H9 (cell line): Measurements from ENCODE around the gene ZBTB45. TPM values are rescaled to one million over a fixed set of nuclear protein-coding genes. Genes with fewer than 3 reads are reported as not detected.

ENCODE experiments used
- DNase-seq: peaks from one replicate; pipeline ENCODE4 v3.0.0-alpha.2; 2017
- H2AFZ ChIP-seq: one replicate; pipeline ENCODE4 v1.6.1; 2013; ENCODE audit warnings: mild to moderate bottlenecking, low read length, control low read depth, moderate library complexity
- H2AK5ac ChIP-seq: 2 replicates; pipeline ENCODE4 v1.6.1; 2013; ENCODE audit warnings: low read length, control low read depth, mixed read lengths; ENCODE audit not compliant: insufficient read length
- H2BK120ac ChIP-seq: one replicate; pipeline ENCODE4 v1.6.1; 2013; ENCODE audit warnings: low read depth, mild to moderate bottlenecking, low read length, control low read depth, inconsistent platforms; ENCODE audit not compliant: poor library complexity, severe bottlenecking
- H2BK12ac ChIP-seq: 2 replicates; pipeline ENCODE4 v1.6.1; 2013; ENCODE audit warnings: low read length, control low read depth, mixed read lengths, low read depth; ENCODE audit not compliant: insufficient read length
- H2BK15ac ChIP-seq: 2 replicates; pipeline ENCODE4 v1.6.1; 2013; ENCODE audit warnings: low read depth, low read length, control low read depth
- H2BK20ac ChIP-seq: one replicate; pipeline ENCODE4 v1.6.1; 2013; ENCODE audit warnings: low read depth, mild to moderate bottlenecking, low read length, control low read depth, inconsistent platforms; ENCODE audit not compliant: poor library complexity, severe bottlenecking
- H2BK5ac ChIP-seq: 2 replicates; pipeline ENCODE4 v1.6.1; 2013; ENCODE audit warnings: low read length, control low read depth, mixed read lengths; ENCODE audit not compliant: insufficient read length
- H3K14ac ChIP-seq: 2 replicates; pipeline ENCODE4 v1.6.1; 2013; ENCODE audit warnings: low read length, control low read depth; ENCODE audit not compliant: insufficient read depth
- H3K18ac ChIP-seq: 2 replicates; pipeline ENCODE4 v1.6.1; 2013; ENCODE audit warnings: low read depth, mild to moderate bottlenecking, mixed read lengths, low read length, control low read depth; ENCODE audit not compliant: insufficient read length
- H3K23ac ChIP-seq: 2 replicates; pipeline ENCODE4 v1.6.1; 2013; ENCODE audit warnings: low read length, control low read depth, mixed read lengths, low read depth; ENCODE audit not compliant: insufficient read length
- H3K23me2 ChIP-seq: 2 replicates; pipeline ENCODE4 v1.6.1; 2013; ENCODE audit warnings: low read depth, mild to moderate bottlenecking, mixed read lengths, low read length, control low read depth; ENCODE audit not compliant: insufficient read length, poor library complexity, severe bottlenecking
- H3K27ac ChIP-seq: 2 replicates; pipeline ENCODE4 v1.5.1; 2013; ENCODE audit warnings: low read length, control low read depth, mixed read lengths, low read depth; ENCODE audit not compliant: insufficient read length
- H3K27me3 ChIP-seq: 2 replicates; pipeline ENCODE4 v1.6.1; 2013; ENCODE audit warnings: low read length, control low read depth, inconsistent platforms; ENCODE audit not compliant: insufficient read depth
- H3K4ac ChIP-seq: 2 replicates; pipeline ENCODE4 v1.6.1; 2013; ENCODE audit warnings: low read depth, mild to moderate bottlenecking, control low read depth, inconsistent platforms, low read length, moderate library complexity
- H3K4me1 ChIP-seq: 2 replicates; pipeline ENCODE4 v1.6.1; 2013; ENCODE audit warnings: low read length, control low read depth, inconsistent platforms; ENCODE audit not compliant: insufficient read depth
- H3K4me2 ChIP-seq: 2 replicates; pipeline ENCODE4 v1.6.1; 2013; ENCODE audit warnings: low read length, control low read depth, mixed read lengths; ENCODE audit not compliant: insufficient read length, insufficient read depth
- H3K56ac ChIP-seq: 2 replicates; pipeline ENCODE4 v1.6.1; 2013; ENCODE audit warnings: low read depth, mild to moderate bottlenecking, mixed read lengths, low read length, control low read depth; ENCODE audit not compliant: insufficient read length
- H3K79me1 ChIP-seq: 2 replicates; pipeline ENCODE4 v1.6.1; 2013; ENCODE audit warnings: low read depth, mild to moderate bottlenecking, moderate library complexity, low read length, control low read depth, inconsistent platforms; ENCODE audit not compliant: insufficient read depth, poor library complexity, severe bottlenecking
- H3K79me2 ChIP-seq: 2 replicates; pipeline ENCODE4 v1.6.1; 2013; ENCODE audit warnings: low read length, control low read depth, inconsistent platforms; ENCODE audit not compliant: insufficient read depth
- H3K9ac ChIP-seq: 2 replicates; pipeline ENCODE4 v1.6.1; 2013; ENCODE audit warnings: low read length, control low read depth, mixed read lengths; ENCODE audit not compliant: insufficient read length; ENCODE audit errors: extremely low read depth
- H3K9me3 ChIP-seq: one replicate; pipeline ENCODE4 v1.6.1; 2013; ENCODE audit warnings: low read depth, low read length, inconsistent platforms; ENCODE audit not compliant: control insufficient read depth
- H3T11ph ChIP-seq: one replicate; pipeline ENCODE4 v1.6.1; 2013; ENCODE audit warnings: mild to moderate bottlenecking, low read length, control low read depth, inconsistent platforms
- H4K20me1 ChIP-seq: one replicate; pipeline ENCODE4 v1.6.1; 2013; ENCODE audit not compliant: control insufficient read depth, insufficient read length, insufficient read depth
- H4K5ac ChIP-seq: 2 replicates; pipeline ENCODE4 v1.6.1; 2013; ENCODE audit warnings: low read depth, mild to moderate bottlenecking, mixed read lengths, low read length, control low read depth; ENCODE audit not compliant: insufficient read length
- H4K8ac ChIP-seq: replicated peaks from 2 replicates; pipeline ENCODE4 v1.6.1; 2013; ENCODE audit warnings: low read length, control low read depth, mixed read lengths, low read depth; ENCODE audit not compliant: insufficient read length
- H4K91ac ChIP-seq: 2 replicates; pipeline ENCODE4 v1.6.1; 2013; ENCODE audit warnings: low read depth, mild to moderate bottlenecking, moderate library complexity, mixed read lengths, low read length, control low read depth; ENCODE audit not compliant: insufficient read length
- H3K27ac Mint-ChIP-seq, 3 experiments: 2 replicates in 2 of 3; 3 replicates in 1 of 3; pipeline ENCODE4 v1.8.0; 2020 to 2021; ENCODE audit warnings: mixed read lengths in 3 of 3, mild to moderate bottlenecking in 1 of 3, moderate library complexity in 1 of 3
- H3K27me3 Mint-ChIP-seq: 2 replicates; pipeline ENCODE4 v1.8.0; 2021; ENCODE audit warnings: low read depth, mild to moderate bottlenecking, moderate library complexity, mixed read lengths
- H3K36me3 Mint-ChIP-seq, 3 experiments: 2 replicates in 2 of 3; 3 replicates in 1 of 3; pipeline ENCODE4 v1.8.0; 2020 to 2021; ENCODE audit warnings: low read depth in 3 of 3, mixed read lengths in 3 of 3; ENCODE audit not compliant: insufficient read depth in 1 of 3
- H3K4me1 Mint-ChIP-seq, 2 experiments: 2 replicates each; pipeline ENCODE4 v1.8.0; 2020; ENCODE audit warnings: mixed read lengths in 2 of 2
- H3K4me3 Mint-ChIP-seq, 2 experiments: 2 replicates in 1 of 2; 3 replicates in 1 of 2; pipeline ENCODE4 v1.8.0; 2020 to 2021; ENCODE audit warnings: mild to moderate bottlenecking in 2 of 2, mixed read lengths in 2 of 2, moderate library complexity in 1 of 2
- H3K9me3 Mint-ChIP-seq, 2 experiments: 2 replicates in 1 of 2; 3 replicates in 1 of 2; pipeline ENCODE4 v1.8.0; 2020; ENCODE audit warnings: mild to moderate bottlenecking in 2 of 2, mixed read lengths in 2 of 2, moderate library complexity in 1 of 2
- WGBS: extraction: QIAGEN DNeasy Blood & Tissue Kit; methylation state at CpG from one replicate; pipeline ENCODE4 v1.1.7; 2013; ENCODE audit warnings: missing lambda C conversion rate, low lambda C conversion rate, mixed read lengths; ENCODE audit not compliant: insufficient read length; ENCODE audit errors: extremely low coverage; 5-methylcytosine and 5-hydroxymethylcytosine counted together
- total RNA-seq: library from RNA; stranded (reverse); gene quantifications from 2 replicates; pipeline ENCODE4 v1.2.1, GENCODE V29; 2021
- TF ChIP-seq, protein P1 (sequence below): fragments of 200-600 bp; sonication (generic); conservative IDR thresholded peaks from 3 replicates; pipeline ENCODE4 v1.8.0; 2021; ENCODE audit warnings: antibody characterized with exemption, mild to moderate bottlenecking

The ZBTB45 gene
- total RNA-seq, 1 experiment from 2014 or later = 18.7 TPM

DNA sequence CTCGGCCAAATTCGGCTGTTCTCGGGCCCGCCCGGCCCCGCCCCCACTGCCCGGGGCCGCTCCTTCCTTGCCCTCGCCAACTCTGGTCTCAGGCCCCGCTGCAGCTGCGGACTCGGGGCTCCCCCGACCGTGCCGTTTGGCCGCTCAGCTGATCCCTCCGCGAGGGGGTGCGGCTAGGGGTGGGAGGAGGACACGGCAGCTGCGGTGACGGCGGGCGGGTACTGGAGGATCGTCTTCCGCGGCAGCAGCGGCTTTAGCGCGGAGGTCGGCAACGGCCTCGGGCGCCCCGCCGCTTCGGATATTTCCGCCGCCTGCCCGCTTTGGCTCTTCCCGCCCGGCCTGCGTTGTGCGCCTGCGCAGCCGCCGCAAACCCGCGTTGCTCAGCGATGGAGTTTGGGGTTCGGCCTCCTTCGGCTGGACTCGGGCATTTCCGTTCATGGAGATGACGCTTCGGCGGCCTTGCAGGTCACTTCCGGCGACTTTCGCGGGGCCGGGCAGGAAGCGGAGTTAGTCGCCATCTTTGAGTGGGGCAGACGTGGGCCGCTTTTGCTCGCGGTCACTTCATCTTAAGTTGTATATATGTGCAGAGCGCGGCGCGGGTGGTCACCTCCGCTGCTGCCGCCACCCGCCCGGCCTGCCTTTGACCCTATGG, 39.1 kb upstream of the ZBTB45 start:
- H3K79me2 ChIP-seq = peaks cover 8% of the 10 kb centered on the region; the same call in 1 of the 2 replicates
- no peaks in the 10 kb centered on the region for H3K9me3 ChIP-seq
- peak overlapping the region; percentile 100 for H3K14ac ChIP-seq
- H4K5ac ChIP-seq = peak overlapping the region; percentile 46
- H3K27ac Mint-ChIP-seq = peak overlapping the region; percentile 100
- no peak overlapping the region for H3K23ac ChIP-seq
- H2BK20ac ChIP-seq = no peak overlapping the region
- WGBS = no CpG with 5 or more reads among the region's 76 CpGs
- peaks cover 19 to 38% of the 10 kb centered on the region in 2 experiments for H3K4me1 Mint-ChIP-seq
- H3K27me3 ChIP-seq = no peaks in the 10 kb centered on the region
- H3K9me3 Mint-ChIP-seq = no peaks in the 10 kb centered on the region; a peak in 1 of 5 replicates
- H4K8ac ChIP-seq = no peak overlapping the region
- H2AK5ac ChIP-seq = no peak overlapping the region
- H3K9ac ChIP-seq = peak overlapping the region; percentile 99
- H2BK5ac ChIP-seq = peak overlapping the region; percentile 89
- TF ChIP-seq, protein P1, sequence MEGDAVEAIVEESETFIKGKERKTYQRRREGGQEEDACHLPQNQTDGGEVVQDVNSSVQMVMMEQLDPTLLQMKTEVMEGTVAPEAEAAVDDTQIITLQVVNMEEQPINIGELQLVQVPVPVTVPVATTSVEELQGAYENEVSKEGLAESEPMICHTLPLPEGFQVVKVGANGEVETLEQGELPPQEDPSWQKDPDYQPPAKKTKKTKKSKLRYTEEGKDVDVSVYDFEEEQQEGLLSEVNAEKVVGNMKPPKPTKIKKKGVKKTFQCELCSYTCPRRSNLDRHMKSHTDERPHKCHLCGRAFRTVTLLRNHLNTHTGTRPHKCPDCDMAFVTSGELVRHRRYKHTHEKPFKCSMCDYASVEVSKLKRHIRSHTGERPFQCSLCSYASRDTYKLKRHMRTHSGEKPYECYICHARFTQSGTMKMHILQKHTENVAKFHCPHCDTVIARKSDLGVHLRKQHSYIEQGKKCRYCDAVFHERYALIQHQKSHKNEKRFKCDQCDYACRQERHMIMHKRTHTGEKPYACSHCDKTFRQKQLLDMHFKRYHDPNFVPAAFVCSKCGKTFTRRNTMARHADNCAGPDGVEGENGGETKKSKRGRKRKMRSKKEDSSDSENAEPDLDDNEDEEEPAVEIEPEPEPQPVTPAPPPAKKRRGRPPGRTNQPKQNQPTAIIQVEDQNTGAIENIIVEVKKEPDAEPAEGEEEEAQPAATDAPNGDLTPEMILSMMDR = no peak
- H3K18ac ChIP-seq = peak overlapping the region; percentile 100
- no peaks in the 10 kb centered on the region for H4K20me1 ChIP-seq
- H3K36me3 Mint-ChIP-seq = peaks cover 16 to 41% (median 28%) of the 10 kb centered on the region in 3 experiments; a peak in 6 of 7 replicates
- no peak overlapping the region for H4K91ac ChIP-seq
- peaks cover 14% of the 10 kb centered on the region for H3K23me2 ChIP-seq
- peak overlapping the region; percentile 67 for H3K4me2 ChIP-seq
- peak overlapping the region; percentile 86 for H3K27ac ChIP-seq
- no peak overlapping the region for H3K4ac ChIP-seq
- H3T11ph ChIP-seq = peak overlapping the region; percentile 81
- peaks cover 1% of the 10 kb centered on the region; the same call in 1 of the 2 replicates for H3K27me3 Mint-ChIP-seq
- H2BK12ac ChIP-seq = peak overlapping the region; percentile 78
- no peak overlapping the region for H2BK120ac ChIP-seq
- 0 out of 2 replicates have a peak overlapping the region, but pooled peaks have one; percentile 76 for H2BK15ac ChIP-seq
- H3K4me1 ChIP-seq = no peaks in the 10 kb centered on the region
- no peak overlapping the region for H2AFZ ChIP-seq
- peak overlapping the region; percentile 96 for H3K4me3 Mint-ChIP-seq
- DNase-seq = peak; percentile 99
- H3K56ac ChIP-seq = no peak overlapping the region
- no peaks in the 10 kb centered on the region for H3K79me1 ChIP-seq
